ENCODE results near the gene LATS2.

Gene LATS2

GRCh38 chr13:21015284-21015683 lies 46.1 kb downstream of the LATS2 start:
- no peak for DNase-seq (ENCODE audit: low read depth)

- DNase-seq (ENCODE audit: low read depth) = peak; percentile 77
Observed at GRCh38 chr13:21014502-21015170, 46.8 kb downstream of the LATS2 start.

DNA sequence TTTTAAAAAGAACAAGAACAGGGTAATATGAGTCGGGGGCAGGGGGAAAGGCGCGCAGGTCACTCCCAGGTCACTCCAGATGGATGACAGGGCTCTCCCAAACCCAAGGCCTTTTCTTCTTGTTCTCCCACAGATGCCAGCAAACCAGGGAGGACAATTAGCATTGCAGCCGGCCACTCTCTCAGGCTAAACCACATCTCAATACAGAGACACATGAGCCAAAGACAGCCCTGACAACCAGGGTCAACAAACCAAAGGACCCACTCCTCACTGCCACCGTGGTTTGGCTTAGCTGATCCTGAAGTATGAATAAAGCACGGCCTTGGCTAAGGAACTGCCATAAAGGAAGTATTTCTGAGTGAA lies 47.3 kb downstream of the LATS2 start:
- no peak for DNase-seq (ENCODE audit: low read depth)

- no peak for DNase-seq (ENCODE audit: low read depth)
Observed at GRCh38 chr13:21013682-21014038, 47.7 kb downstream of the LATS2 start.

DNA sequence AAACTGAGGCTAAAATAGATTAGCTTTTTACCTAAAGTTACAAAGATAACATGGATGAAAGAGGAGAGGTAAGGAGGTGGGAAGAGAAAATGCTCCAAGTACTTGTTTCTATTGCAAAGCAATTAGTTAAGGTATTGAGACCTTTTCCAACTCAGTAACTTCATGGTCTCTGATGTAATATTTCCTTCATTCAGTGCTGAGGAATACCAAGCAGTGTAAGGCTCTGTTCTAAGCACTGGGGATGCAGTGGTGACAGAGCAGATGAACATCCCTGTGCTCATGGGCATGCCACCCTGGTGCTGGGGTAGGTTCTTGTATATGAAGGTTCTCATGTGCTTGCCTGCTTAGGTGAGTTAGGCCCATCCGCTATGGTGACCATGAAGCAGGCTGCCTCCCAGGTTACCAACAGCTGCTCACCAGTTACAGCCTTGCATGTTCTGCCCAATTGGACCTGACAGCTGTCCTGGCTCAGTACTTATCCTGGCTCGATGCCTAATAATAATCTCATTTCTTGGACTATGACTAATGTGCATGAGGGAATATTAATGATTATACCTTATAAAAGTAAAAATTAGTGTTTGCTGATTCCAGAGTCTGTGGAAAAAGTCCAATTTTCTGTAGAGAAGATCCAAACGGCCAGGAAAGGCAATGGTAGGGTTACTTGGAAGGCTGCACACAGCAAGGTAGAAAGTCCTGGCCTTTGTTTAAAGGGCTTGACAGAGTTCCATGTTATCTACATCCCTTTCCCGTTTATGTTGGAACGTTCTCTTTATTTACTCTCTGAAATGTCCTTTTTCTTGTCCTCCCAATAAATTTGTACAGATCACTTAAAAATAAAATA lies 48.3 kb downstream of the LATS2 start:
- no peak for DNase-seq (ENCODE audit: low read depth)

GRCh38 chr13:21012211-21012610 lies 49.2 kb downstream of the LATS2 start:
- DNase-seq (ENCODE audit: low read depth) = no peak

DNA sequence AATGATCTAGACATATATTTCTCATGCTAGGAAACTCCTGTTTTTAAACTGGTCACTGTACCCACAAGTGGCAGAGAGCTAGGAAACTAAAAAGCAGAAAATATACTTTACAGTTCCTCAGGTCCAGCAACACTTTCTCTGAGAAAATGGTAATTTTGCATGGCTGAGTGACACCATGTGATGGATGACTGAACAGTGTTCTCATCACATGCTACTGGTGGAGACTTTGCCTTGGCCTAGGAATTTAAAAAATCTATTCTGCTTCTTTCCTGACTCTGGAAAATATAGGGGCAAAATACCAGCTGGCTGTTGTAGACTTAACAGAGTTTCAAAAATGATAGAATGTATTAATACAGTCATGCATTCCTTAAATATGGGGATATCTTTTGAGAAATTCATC lies 50.0 kb downstream of the LATS2 start:
- no peak for DNase-seq (ENCODE audit: low read depth)

DNA sequence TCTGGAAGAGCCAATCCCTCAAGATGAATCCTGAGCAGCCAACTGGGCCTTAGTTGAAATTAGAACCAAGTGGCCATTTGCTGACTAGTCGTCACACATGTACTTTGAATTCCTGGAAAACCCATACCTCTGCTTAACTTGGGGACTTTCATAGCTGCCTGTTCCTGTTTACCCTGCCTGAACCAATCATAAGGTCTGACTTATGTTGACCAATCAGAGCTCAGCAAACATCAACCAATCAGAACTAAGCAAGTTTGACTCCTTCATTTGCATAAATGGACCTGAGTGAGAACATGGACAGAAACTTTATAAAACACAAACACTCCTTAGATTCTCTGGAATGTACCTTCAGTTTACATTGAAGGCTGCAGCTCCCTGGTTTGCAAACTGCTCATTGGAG lies 50.8 kb downstream of the LATS2 start:
- DNase-seq (ENCODE audit: low read depth) = no peak

- DNase-seq (ENCODE audit: low read depth) = no peak
Observed at GRCh38 chr13:21009036-21009435, 52.4 kb downstream of the LATS2 start.

DNA sequence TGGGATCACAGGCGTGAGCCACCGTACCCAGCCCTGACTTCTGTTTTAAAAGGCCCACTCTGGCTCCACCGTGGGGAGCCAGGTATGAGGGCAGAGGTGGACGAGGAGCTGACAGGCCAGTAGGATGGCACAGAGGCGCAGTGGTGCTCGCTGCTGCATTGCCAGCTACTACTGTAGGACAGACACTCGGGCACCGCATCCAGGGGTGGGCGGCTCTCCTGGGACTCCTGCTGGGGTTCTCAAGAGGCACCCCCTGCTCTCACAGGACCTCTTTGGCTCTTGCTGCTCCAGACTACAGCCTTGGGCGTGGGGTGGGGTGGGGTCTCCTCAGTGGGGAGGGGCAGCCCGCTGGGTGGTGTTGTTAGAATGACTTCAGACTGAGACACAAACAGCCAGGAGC lies 53.4 kb downstream of the LATS2 start:
- DNase-seq (ENCODE audit: low read depth) = no peak

GRCh38 chr13:21006141-21007005 lies 55.0 kb downstream of the LATS2 start:
- no peak for DNase-seq (ENCODE audit: low read depth)

DNA sequence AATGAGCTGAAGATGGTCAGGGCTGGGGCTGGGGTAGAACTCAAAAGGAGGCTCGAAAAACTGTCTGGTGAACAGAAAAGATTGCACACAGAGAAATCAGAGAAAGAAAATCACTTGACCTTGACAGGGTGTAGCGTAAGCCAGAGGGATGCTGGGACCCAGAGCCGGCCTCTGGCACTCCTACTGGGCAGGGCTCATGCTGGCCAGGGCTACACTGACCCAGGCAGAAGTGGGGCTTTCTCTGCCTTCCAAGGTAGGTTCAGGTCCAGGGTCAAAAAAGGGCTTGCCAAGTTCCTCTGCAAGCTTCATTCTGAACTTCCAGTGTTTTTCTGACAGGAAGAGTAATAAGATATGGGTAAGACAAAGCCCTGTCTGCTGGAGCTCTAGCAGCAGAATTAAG lies 56.2 kb downstream of the LATS2 start:
- DNase-seq (ENCODE audit: low read depth) = no peak

- no peak for DNase-seq (ENCODE audit: low read depth)
Observed at GRCh38 chr13:21001471-21001870, 59.9 kb downstream of the LATS2 start.

GRCh38 chr13:21000647-21001046 lies 60.7 kb downstream of the LATS2 start:
- no peak for DNase-seq (ENCODE audit: low read depth)

DNA sequence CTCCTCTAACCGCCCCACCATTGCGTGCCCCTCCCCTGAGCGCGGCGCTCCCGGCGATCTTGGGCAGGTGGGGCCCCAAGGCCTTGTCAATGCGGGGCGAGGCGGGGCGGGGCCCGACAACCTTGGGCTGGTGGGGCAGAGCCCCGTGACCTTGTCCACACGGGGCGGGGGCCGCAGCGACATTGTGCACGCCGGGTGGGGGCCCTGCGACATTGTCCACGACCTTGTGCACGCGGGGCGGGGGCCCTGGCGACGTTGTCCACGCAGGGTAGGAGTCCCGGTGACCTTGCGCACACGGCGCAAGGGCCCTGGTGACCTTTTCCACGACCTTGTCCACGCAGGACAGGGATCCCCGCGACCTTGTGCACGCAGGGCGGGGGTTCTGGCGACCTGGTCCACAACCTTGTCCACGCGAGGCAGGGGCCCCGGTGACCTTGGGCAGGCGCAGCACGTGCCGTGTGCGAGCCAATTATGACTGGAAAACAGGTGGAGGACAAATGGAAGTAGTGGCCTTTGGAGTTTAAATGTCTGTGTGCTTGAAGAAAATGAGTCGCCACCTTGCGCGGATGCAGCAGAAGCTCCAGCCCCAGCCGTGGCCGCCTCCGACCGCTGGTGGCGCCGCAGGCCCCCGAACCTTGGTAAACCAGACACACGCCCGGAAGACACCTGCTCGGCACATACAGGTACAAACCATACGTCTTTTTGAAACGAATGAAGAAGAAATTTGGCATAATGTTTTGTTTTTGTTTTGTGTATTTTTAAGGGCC lies 62.6 kb downstream of the LATS2 start:
- no peak for DNase-seq (ENCODE audit: low read depth)

DNA sequence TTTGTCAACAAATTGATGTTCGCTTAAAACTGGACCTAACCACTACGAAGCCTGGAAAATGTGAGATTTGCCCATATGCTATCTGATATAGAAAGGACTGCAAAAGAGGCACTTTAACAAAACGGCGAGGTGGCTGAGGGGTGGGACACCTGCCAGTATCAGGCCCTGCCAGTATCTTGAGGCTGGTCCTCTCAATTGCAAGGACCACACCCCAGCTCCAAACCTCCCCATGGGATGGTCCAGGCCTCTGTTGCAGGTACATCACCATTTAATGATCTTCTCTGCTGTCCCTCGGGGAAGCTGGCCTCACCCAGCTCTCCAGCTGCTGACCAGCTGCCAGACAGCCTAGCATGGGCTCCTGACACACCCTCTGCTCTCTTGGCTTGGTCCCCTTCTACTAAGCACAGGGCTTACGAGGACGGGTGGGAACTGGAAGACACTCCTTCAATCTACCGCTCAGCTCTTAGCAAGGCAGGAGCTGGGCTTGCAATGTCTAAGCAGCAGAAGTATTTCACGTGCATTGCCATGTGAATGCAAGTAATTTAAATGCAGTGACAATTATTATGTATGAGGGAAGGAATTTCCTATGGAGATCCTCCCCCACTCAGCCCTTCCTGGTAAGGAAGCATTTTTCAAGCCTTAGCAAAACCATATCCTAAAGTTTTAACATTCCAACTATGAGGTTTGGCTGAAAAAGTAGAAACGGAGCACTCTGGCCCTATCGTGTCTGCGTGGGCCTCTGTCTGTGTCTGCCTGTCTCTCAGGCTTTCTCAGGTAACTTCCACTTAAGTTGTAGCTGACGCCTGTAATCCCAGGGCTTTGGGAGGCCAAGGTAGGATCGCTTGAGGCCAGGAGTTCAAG lies 63.9 kb downstream of the LATS2 start:
- DNase-seq (ENCODE audit: low read depth) = peak; percentile 87

GRCh38 chr13:20995245-20995838 lies 66.0 kb downstream of the LATS2 start:
- no peak for DNase-seq (ENCODE audit: low read depth)

- no peak for DNase-seq (ENCODE audit: low read depth)
Observed at GRCh38 chr13:20994441-20994821, 67.0 kb downstream of the LATS2 start.

GRCh38 chr13:20993661-20994440 lies 67.5 kb downstream of the LATS2 start:
- peak; percentile 38 for DNase-seq (ENCODE audit: low read depth)

DNA sequence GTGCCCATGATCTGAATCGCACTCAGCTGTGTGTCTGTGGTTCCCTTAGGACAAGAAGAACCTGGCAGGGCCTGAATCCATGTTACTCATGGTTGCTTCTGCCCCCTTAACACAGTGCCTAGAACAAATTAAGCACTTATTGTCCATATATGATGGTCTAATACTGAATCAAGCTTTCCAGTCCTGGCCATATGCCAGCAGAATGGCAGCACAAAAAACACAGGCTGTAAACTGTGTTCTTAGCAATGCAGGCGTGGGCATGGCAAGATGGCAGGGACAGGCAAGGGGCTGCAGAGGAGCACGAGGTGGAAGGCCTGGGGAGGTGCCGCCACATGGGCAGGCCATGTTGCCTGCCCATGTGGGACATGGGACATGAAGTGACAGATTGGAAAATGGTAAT lies 68.2 kb downstream of the LATS2 start:
- no peak for DNase-seq (ENCODE audit: low read depth)

Measured in stromal cell of bone marrow (primary cell).